K562 (cell line): ENCODE measurements around the gene SH3BGRL2. TPM values are rescaled to one million over a fixed set of nuclear protein-coding genes. Genes with fewer than 3 reads are reported as not detected.

Experiments
- EP400 ChIP-seq: fragments of 450-650 bp; IDR thresholded peaks from 2 replicates; pipeline ENCODE4 v1.6.1; 2017; ENCODE audit warnings: antibody characterized with exemption, mild to moderate bottlenecking, moderate library complexity
- HNRNPK ChIP-seq: fragments of 200-400 bp; formaldehyde crosslinking; IDR thresholded peaks from one replicate; pipeline ENCODE4 v1.6.1; 2018; ENCODE audit warnings: mild to moderate bottlenecking, low read depth, low read length; ENCODE audit not compliant: poor library complexity, severe bottlenecking
- LCOR ChIP-seq: sonication (generic); formaldehyde crosslinking; IDR thresholded peaks from 2 replicates; pipeline ENCODE4 v1.8.0; 2022; ENCODE audit warnings: mild to moderate bottlenecking, missing genetic modification reagents
- OTX1 ChIP-seq: fragments of 450-650 bp; formaldehyde crosslinking; IDR thresholded peaks from 2 replicates; pipeline ENCODE4 v1.4.0; 2022; ENCODE audit warnings: mild to moderate bottlenecking
- SAFB ChIP-seq: fragments of 200-400 bp; formaldehyde crosslinking; IDR thresholded peaks from 2 replicates; pipeline ENCODE4 v1.6.1; 2017; ENCODE audit warnings: low read depth, low read length, borderline replicate concordance
- ZNF282 ChIP-seq: sonication (generic); formaldehyde crosslinking; IDR thresholded peaks from 2 replicates; pipeline ENCODE4 v1.8.1; 2023; ENCODE audit warnings: missing genetic modification reagents
- polyA plus RNA-seq, 8 experiments: library from polyadenylated mRNA; depleted of rRNA in 4 of 8; stranded (reverse) in 5 of 8; unstranded in 3 of 8; fragments of >200 nt; fragmentation: Nextera tagmentation in 2 of 8; fragmentation: Illumina TruSeq in 1 of 8; extraction: Ambion mirVana in 2 of 8; extraction: Trizol in 1 of 8; gene quantifications; 2 replicates each; pipeline versions ENCODE4 v1.2.1 to v1.2.3, GENCODE V29; 2011 to 2014; ENCODE audit warnings: inconsistent platforms in 1 of 8, missing spikeins in 1 of 8
- total RNA-seq, 7 experiments: library from RNA; depleted of rRNA in 6 of 7; stranded (reverse); fragments of >200 nt in 6 of 7; fragmentation: Illumina TruSeq in 2 of 7; extraction: Trizol in 2 of 7; gene quantifications; 2 replicates each; pipeline versions ENCODE4 v1.2.1 to v1.2.3, GENCODE V29; 2011 to 2021; ENCODE audit warnings: low replicate concordance in 1 of 7
- TF ChIP-seq, protein P1 (sequence below): IDR thresholded peaks from 3 replicates; pipeline ENCODE4 v1.6.1; 2011; ENCODE audit warnings: borderline replicate concordance, mild to moderate bottlenecking, moderate library complexity; ENCODE audit not compliant: insufficient read length; ENCODE audit errors: extremely low read depth
- TF ChIP-seq, protein P2 (sequence below): sonication (generic); formaldehyde crosslinking; IDR thresholded peaks from 2 replicates; pipeline ENCODE4 v1.8.0; 2022; ENCODE audit warnings: missing genetic modification reagents, mild to moderate bottlenecking, borderline replicate concordance

Gene SH3BGRL2
- total and polyA plus RNA-seq, 9 of the 15 experiments (the other 6 are each of a cell fraction or from before 2014, with no cell fraction given): 4.4 to 12.1 (median 7.3) TPM

DNA sequence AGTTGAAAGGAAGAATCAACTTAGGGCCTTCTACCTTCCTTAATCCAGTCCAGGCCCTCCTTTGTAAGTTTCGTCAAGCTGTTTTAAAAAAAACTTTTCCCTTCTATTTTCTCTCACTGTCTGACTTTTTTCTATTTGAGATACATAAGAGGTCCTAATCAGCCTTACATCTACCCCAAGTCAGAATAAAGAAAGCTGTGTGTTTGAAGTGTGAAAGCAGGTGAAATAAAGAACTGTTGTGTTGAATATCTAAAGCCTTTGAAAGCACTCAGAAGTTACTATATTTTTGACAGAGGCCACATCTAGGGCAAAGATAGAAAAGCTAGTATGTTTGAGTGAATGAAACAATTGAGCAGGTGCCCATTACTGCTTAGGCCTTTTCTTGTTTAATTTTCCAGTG, 35.5 kb downstream of the SH3BGRL2 start (continued):
- no peak for TF ChIP-seq EP400
- TF ChIP-seq, protein P1, sequence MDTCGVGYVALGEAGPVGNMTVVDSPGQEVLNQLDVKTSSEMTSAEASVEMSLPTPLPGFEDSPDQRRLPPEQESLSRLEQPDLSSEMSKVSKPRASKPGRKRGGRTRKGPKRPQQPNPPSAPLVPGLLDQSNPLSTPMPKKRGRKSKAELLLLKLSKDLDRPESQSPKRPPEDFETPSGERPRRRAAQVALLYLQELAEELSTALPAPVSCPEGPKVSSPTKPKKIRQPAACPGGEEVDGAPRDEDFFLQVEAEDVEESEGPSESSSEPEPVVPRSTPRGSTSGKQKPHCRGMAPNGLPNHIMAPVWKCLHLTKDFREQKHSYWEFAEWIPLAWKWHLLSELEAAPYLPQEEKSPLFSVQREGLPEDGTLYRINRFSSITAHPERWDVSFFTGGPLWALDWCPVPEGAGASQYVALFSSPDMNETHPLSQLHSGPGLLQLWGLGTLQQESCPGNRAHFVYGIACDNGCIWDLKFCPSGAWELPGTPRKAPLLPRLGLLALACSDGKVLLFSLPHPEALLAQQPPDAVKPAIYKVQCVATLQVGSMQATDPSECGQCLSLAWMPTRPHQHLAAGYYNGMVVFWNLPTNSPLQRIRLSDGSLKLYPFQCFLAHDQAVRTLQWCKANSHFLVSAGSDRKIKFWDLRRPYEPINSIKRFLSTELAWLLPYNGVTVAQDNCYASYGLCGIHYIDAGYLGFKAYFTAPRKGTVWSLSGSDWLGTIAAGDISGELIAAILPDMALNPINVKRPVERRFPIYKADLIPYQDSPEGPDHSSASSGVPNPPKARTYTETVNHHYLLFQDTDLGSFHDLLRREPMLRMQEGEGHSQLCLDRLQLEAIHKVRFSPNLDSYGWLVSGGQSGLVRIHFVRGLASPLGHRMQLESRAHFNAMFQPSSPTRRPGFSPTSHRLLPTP: no peak
- TF ChIP-seq, protein P2, sequence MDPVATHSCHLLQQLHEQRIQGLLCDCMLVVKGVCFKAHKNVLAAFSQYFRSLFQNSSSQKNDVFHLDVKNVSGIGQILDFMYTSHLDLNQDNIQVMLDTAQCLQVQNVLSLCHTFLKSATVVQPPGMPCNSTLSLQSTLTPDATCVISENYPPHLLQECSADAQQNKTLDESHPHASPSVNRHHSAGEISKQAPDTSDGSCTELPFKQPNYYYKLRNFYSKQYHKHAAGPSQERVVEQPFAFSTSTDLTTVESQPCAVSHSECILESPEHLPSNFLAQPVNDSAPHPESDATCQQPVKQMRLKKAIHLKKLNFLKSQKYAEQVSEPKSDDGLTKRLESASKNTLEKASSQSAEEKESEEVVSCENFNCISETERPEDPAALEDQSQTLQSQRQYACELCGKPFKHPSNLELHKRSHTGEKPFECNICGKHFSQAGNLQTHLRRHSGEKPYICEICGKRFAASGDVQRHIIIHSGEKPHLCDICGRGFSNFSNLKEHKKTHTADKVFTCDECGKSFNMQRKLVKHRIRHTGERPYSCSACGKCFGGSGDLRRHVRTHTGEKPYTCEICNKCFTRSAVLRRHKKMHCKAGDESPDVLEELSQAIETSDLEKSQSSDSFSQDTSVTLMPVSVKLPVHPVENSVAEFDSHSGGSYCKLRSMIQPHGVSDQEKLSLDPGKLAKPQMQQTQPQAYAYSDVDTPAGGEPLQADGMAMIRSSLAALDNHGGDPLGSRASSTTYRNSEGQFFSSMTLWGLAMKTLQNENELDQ (CRISPR knock-in tag): no peak
- no peak for TF ChIP-seq OTX1 (CRISPR knock-in tag)
- TF ChIP-seq LCOR: no peak
- no peak for TF ChIP-seq HNRNPK
- TF ChIP-seq ZNF282 (CRISPR knock-in tag): no peak
- TF ChIP-seq SAFB: no peak
